ENCODE data around the gene SMC1A.
"Not testable (repeated sequence)": the region's sequence is repeated elsewhere in the genome, so short reads cannot be mapped to it uniquely, and the experiment has no call there.

The SMC1A gene
- 110 to 149 (median 133) reads per million in 3 experiments for total RNA-seq

GRCh38 chrX:53422086-53422860 is at the start of gene SMC1A:
TSS of gene SMC1A (minus strand) at chrX:53422654. CDS start at chrX:53422600, 54 bp downstream.
- peak; percentile 99 for DNase-seq

- no peak for DNase-seq
Observed at GRCh38 chrX:53471346-53471745, 48.9 kb upstream of the SMC1A start.

- not testable (repeated sequence) for DNase-seq
Observed at GRCh38 chrX:53468659-53469058, 46.2 kb upstream of the SMC1A start.

GRCh38 chrX:53458082-53458481 is 35.6 kb upstream of the SMC1A start:
- no peak for DNase-seq

GRCh38 chrX:53456254-53456653 is 33.8 kb upstream of the SMC1A start:
- no peak for DNase-seq

GRCh38 chrX:53452812-53453211 is 30.4 kb upstream of the SMC1A start:
- DNase-seq = no peak

GRCh38 chrX:53449632-53450031 is 27.2 kb upstream of the SMC1A start:
- no peak for DNase-seq

GRCh38 chrX:53447441-53447840 is 25.0 kb upstream of the SMC1A start:
- no peak for DNase-seq

GRCh38 chrX:53445977-53446376 is 23.5 kb upstream of the SMC1A start:
- DNase-seq = peak; percentile 23

- no peak for DNase-seq
Observed at GRCh38 chrX:53442322-53442631, 19.8 kb upstream of the SMC1A start.

- peak; percentile 64 for DNase-seq
Observed at GRCh38 chrX:53441531-53442321, 19.3 kb upstream of the SMC1A start.

- no peak for DNase-seq
Observed at GRCh38 chrX:53440621-53441517, 18.4 kb upstream of the SMC1A start.

- no peak for DNase-seq
Observed at GRCh38 chrX:53440101-53440500, 17.6 kb upstream of the SMC1A start.

- no peak for DNase-seq
Observed at GRCh38 chrX:53438832-53439230, 16.4 kb upstream of the SMC1A start.

- DNase-seq = no peak
Observed at GRCh38 chrX:53438174-53438831, 15.8 kb upstream of the SMC1A start.

- no peak for DNase-seq
Observed at GRCh38 chrX:53437206-53437605, 14.8 kb upstream of the SMC1A start.

GRCh38 chrX:53435997-53436396 is 13.5 kb upstream of the SMC1A start:
- DNase-seq = peak; percentile 69

GRCh38 chrX:53433651-53434639 is 11.5 kb upstream of the SMC1A start, which contains the start of gene HSD17B10:
TSS of gene HSD17B10 (minus strand) at chrX:53434370. CDS start at chrX:53434345, 25 bp downstream.
- DNase-seq = peak; percentile 80

GRCh38 chrX:53430231-53430630 is 7.8 kb upstream of the SMC1A start:
- DNase-seq = no peak

- no peak for DNase-seq
Observed at GRCh38 chrX:53429755-53430154, 7.3 kb upstream of the SMC1A start.

GRCh38 chrX:53422861-53423306 is 430 bp upstream of the SMC1A start, which contains the start of gene RIBC1:
TSS of gene RIBC1 (plus strand) at chrX:53422873. CDS start at chrX:53426277, 3,404 bp downstream.
- DNase-seq = no peak

Data from central memory CD4-positive, alpha-beta T cell (primary cell).